ENCODE data around the gene FFAR1.

Gene FFAR1

GRCh38 chr19:35316560-35316959 is 31.1 kb upstream of the FFAR1 start:
- no peak for DNase-seq

DNA sequence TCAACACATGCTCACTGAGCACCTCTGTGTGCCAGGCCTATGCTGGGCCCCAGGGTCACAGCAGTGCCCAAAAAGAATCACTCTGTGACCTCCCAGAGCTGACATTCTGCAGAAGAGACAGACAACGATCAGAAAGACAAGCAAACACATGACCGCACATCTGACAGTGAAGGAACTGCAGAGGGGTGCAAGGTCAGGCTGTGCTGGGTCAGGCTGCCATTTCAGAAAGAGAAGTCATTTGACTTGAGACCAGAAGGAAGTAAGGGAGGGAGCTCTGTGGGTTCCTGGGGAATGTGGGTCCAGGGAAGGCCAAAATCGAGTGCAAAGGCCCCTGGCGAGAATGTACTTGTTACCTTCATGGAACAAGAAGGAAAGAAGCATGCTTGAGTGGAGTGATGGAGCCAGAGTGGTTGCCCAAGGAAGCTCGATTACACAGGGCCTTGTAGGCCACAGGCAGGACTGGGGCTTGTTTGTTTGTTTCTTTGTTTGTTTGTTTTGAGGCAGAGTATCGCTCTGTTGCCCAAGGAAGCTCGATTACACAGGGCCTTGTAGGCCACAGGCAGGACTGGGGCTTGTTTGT is 30.1 kb upstream of the FFAR1 start:
- DNase-seq: no peak

DNA sequence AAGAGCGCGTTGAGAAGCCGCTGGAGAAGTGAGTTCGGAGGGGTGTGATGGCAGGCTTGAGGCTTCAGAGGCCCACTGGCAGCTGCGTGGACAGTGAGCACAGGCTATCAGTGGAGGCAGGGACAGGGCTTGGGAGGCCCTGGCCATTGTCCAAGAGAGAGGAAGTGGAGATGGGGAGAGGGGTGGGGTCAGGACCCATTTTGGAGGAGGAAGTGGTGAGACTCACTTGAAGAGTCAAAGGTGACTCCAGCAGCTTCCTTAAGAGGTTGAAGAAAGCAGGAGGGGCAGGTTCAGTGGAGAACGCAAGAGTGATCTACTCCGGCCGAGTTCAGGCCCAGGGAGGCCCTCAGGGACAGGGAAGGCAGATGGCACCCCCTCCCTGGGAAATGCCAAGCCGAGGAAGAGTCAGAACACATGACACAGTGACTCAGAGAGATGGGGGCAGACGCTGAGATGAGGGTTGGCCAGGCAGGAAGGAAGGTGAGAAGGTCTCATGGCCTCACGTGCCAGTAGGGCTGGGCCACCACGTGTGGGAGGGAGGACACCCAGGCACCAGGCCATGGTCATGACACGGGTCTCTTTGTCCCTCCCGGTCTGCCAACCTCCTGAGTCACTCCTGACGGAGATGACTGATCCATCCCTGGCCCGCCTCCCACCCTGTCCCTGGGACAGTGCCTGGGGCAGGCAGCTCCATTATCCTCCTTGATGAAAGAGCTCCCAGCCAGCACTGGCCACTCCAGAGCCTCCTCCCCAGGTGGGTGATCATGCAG is 28.8 kb upstream of the FFAR1 start:
- DNase-seq: no peak

- no peak for DNase-seq
Measured at GRCh38 chr19:35320065-35320713, 27.5 kb upstream of the FFAR1 start.

DNA sequence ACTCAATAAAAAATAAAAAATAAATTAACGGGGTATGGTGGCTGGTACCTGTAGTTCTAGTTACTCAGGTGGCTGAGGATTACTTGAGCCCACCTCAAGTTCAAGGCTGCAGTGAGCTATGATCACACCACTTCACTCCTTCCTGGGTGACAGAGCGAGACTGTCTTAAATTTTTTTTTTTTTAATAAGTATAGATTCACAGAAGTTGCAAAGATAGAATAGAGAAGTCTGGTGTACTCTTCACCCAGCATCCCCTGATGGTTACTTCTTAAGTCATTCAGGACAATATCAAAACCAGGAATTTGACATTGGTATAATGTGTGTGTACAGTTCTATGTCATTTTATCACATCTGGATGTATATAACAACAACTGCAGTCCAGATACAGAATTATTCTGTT is 26.4 kb upstream of the FFAR1 start:
- no peak for DNase-seq

- no peak for DNase-seq
Measured at GRCh38 chr19:35322014-35322413, 25.7 kb upstream of the FFAR1 start.

DNA sequence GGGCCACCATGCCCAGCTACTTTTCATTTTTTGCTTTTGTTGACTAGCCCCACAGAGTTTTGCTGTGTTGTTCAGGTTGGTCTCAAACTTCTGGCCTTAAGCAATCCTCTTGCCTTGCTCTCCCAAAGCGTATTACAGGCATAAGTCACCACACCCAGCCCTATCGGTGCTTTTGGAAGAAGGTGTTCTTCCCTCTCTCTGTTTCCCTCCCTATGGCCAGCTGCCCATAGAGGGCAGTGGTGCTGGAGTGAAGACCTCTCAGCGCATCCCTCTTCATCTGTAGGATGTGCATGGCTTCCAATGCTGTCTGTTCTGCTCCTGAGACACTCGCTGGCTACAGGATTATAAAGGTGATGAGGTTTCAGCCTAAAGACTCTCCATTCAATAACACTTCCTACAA is 20.1 kb upstream of the FFAR1 start:
- DNase-seq: no peak

GRCh38 chr19:35328851-35329285 is 18.8 kb upstream of the FFAR1 start, which contains the start of gene CD22:
CD22 (plus strand) TSS chr19:35329187; CDS start chr19:35332041, 2,854 bp downstream.
- no peak for DNase-seq

- no peak for DNase-seq
Measured at GRCh38 chr19:35329323-35329722, 18.4 kb upstream of the FFAR1 start.

GRCh38 chr19:35330475-35330874 is 17.2 kb upstream of the FFAR1 start:
- DNase-seq: no peak

- no peak for DNase-seq
Measured at GRCh38 chr19:35331551-35332214, 16.0 kb upstream of the FFAR1 start.

- DNase-seq: no peak
Measured at GRCh38 chr19:35332817-35333216, 14.9 kb upstream of the FFAR1 start.

DNA sequence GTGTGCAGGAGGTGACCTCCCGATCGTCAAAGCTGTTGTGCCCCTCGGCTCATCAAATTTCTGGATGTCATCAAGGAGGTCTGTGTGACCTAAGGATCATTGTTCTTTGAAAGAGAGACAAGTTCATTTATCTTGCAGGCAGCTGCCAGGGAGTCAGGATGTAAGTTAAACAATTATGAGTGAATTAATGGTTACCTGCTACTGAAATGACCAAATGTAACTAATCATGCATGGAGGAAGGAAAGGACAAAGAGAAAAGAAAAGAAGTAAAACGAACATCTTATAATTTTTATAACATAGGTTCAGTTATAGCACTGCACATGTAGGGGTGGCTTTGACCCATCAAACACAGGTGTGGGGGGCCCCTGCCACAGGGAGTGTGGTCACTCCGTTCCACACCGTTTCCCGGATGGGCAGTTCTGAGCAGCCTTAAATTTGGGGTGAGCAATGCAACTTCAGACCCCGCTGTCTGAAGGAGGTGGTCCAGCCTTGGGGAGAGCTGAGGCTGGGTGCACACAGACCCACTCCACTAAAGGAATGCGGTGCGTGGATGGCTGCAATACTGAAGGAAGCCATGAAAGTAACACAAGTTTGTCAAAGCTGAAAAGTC is 13.5 kb upstream of the FFAR1 start:
- DNase-seq: no peak

- DNase-seq: no peak
Measured at GRCh38 chr19:35336166-35336955, 11.3 kb upstream of the FFAR1 start.

GRCh38 chr19:35337097-35337983 is 10.4 kb upstream of the FFAR1 start:
- no peak for DNase-seq

- DNase-seq: no peak
Measured at GRCh38 chr19:35337984-35338296, 9.8 kb upstream of the FFAR1 start.

DNA sequence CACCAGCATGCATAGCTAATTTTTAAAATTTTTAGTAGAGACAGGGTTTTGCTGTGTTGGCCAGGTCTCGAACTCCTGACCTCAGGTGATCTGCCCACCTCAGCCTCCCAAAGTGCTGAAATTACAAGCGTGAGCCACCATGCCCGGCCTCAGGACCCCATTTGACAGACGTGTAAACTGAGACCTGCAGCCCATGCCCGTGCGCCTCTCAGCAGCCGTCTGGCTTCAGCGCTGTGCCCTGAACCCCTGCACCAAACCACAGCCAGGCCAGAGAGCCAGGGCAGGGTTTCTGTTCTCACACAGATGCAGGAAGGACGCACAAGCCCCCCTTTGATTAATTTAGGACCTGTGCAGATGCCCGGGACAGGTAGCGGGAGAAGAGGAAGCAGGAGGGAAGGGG is 7.3 kb upstream of the FFAR1 start:
- no peak for DNase-seq

DNA sequence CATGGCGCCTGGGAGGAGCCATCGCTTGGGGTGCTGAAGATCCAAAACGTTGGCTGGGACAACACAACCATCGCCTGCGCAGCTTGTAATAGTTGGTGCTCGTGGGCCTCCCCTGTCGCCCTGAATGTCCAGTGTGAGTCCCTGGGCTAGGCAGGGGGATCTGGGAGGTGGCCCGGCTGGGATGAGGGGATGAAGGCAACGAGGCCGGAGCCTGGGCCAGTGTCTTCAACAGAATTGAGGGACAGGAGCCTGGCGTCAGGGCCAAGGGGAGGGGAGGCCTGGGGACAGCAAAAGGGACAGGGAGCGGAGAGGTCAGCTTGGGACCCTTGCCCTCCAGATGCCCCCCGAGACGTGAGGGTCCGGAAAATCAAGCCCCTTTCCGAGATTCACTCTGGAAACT is 6.7 kb upstream of the FFAR1 start:
- DNase-seq: no peak

DNA sequence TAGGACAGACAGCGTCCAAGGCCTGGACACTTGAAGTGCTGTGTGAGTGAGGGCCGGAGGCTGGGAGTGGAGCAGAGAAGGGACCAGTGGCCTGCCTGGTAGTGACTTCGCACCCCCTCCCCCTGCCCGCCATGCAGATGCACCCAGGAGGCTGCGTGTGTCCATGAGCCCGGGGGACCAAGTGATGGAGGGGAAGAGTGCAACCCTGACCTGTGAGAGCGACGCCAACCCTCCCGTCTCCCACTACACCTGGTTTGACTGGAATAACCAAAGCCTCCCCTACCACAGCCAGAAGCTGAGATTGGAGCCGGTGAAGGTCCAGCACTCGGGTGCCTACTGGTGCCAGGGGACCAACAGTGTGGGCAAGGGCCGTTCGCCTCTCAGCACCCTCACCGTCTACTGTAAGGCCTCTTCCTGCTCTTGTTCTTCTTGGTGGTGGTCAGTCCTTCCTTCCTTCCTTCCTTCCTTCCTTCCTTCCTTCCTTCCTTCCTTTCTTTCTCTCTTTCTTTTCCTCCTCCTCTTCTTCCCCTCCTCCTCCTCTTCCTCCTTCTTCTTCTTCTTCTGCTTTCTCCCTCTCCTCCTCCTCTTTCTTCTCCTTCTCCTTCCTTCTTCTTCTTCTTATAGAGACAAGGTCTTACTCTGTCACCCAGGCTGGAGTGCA is 6.0 kb upstream of the FFAR1 start:
- no peak for DNase-seq

DNA sequence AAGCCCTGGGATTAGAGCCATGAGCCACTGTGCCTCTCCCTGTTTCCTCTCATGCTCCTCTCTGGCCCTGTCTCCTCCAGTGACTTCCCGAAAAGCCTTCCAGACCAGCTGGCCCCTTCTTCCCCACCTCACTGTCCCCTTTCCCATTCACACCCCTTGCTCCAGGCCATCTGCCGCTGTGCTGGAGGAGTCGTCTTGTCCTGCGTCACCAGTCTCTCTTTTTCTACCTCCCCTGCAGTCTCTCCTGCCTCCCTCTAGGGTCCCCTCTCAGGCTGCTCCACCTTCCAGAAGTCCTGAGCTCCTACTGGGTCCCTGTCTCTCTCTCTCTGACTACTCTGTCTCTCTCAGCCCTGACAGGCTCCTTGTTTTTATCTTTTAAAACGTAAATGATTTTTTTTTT is 5.3 kb upstream of the FFAR1 start:
- DNase-seq: no peak

- no peak for DNase-seq
Measured at GRCh38 chr19:35344511-35345031, 3.1 kb upstream of the FFAR1 start.
